Measurements from ENCODE around the gene CBY2.

CBY2 gene

DNA sequence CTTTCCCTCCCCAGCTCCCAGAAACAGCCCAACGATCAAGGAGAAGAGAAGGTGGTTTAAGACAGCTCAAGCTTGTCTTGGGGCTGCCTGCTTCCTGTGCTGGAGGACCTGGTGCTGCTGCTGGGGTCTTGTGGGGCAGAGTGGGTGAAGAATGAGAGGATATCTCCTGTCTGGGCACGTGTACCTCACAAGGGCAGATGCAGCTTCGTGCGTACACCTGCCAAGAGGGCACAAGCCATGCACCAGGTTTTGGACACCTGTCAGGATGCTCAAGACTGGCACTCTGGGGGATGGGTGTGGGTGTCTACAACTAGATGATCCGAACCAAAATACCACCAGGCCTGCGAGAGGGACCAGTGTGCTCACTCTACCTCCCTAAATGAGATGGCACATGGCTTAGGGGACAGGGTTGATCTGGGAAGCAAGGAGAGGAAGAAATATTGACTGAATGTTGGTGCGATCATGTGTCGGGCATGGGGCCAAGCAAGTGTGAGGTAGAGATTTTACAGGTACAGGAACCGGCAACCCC is 2.2 kb downstream of the CBY2 start:
- DNase-seq: no peak

DNA sequence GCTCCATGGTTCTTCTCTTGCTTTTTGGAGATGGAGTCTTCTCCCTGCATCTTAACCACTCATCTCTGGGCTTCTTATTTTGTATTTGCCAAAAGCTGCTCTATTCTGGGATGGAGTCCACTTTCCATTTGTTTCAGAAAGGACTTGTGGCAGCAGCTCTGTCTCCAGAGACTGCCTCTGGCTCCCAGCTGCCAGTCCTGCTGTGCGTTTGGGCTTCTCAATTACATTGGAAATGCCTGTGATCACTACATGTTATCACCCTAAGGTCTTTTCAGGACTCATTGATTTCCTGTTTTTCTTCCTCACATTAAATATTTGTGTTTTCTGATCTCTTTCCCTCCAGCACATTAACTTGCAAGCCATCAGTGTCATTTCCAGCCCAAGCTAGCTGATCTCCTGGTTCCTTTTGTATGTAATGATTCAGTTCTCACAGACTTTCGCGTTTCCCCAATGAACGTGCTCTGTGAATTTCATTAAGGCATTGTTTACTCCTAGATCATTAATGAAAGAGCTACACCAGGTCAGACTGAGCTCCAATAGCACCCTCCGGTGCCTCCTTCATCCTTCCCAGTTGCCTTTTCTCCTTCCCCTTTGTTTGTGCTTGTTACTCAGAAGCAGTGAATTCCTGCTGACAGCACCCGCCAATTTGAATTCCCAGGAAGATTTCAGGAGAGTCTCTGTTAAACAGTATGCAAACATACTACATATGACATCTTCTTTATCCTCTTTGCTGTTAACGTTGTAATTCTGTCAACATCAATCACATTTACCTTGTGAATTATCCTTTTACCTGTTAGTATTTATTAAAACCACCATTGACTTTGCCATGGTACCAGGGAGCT is 3.0 kb downstream of the CBY2 start:
- DNase-seq: no peak

DNA sequence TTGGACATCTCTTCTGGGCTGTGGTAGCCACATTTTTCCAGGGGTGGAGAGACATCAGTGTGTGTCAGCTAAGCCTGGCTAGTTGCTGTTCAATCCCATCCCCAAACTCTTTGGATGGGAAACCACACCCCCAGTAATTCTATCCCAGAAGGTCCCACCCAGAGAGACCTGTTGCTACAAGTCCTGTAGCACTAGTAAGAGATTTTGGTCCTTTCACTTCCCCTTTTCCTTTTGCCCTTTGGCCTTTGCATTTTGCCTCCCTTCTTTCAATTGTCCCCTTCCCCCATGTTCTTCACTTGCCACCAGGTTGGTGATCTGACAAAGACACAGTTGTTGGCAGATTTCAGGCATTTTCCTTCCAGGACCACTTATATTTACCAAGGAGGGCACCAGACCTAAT is 3.8 kb downstream of the CBY2 start:
- DNase-seq: no peak

DNA sequence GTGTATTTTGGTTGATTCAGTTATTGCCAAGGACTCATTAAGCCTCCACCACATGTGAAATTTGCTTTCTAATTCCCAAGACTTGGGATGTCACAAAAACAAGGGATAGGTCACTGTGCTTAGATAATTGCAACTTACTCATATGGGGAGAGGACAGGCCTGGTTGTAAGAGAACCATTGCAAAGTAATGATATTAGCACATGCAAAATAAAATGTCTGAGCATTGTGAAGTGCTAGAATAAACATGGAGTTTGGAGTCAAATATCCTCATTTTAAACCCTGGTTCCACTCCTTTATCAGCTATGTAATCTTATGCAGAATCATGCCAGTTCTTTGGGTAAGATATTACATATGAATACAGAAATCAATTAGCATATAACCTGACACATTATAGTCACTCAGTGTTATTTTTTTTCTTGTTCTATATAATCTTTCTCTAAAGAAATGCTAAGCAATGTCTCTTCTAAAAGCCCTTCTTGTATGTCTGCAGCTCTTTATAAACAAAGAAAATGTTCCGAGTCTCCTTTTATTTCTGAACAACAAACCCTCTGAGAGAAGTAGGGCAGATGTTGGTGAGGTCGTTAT is 5.5 kb downstream of the CBY2 start:
- no peak for DNase-seq

DNA sequence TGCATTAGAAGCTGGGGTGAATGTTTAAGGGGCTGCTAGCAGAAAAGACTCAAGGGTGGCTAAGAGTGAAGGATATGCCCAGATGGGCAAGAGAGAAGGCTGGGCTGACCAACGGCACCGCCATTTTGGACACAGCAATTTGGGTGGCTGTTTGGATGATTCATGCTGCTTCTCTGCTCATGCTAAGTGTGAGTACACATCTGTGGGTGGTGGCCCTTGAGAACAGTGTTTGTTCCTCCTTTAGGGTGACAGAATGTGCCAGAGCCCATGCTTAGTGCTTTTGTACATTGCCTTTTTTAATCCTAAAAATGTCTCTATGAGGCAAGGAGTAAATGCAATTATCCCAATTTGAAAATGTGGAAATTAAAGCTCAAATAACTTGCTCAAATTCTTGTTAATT is 9.8 kb downstream of the CBY2 start:
- no peak for DNase-seq

DNA sequence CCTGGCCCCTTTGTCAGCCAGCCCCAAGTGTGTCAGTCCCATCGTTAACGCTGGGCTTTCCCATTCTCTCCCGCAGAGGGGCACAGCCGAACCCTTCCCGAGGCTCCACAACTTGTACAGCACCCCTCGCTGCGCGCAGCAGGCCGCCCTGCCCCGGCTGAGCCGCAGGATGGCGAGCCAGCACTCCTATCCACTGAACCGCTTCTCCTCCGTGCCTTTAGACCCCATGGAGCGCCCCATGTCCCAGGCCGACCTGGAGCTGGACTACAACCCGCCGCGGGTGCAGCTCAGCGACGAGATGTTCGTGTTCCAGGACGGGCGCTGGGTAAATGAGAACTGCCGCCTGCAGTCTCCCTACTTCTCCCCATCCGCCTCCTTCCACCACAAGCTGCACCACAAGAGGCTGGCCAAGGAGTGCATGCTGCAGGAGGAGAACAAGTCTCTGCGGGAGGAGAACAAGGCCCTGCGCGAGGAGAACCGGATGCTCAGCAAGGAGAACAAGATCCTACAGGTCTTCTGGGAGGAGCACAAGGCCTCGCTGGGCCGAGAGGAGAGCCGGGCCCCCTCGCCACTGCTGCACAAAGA is 11.1 kb downstream of the CBY2 start:
- DNase-seq: no peak

DNA sequence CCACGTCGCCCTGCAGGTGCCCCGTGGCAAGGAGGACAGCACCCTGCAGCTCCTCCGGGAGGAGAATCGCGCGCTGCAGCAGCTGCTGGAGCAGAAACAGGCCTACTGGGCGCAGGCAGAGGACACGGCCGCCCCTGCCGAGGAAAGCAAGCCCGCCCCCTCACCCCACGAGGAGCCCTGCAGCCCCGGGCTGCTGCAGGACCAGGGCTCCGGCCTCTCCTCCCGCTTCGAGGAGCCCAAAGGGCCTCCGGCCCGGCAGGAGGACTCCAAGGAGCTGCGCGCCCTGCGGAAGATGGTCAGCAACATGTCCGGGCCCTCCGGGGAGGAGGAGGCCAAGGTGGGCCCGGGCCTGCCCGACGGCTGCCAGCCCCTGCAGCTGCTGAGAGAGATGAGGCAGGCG is 11.6 kb downstream of the CBY2 start:
- DNase-seq: no peak

DNA sequence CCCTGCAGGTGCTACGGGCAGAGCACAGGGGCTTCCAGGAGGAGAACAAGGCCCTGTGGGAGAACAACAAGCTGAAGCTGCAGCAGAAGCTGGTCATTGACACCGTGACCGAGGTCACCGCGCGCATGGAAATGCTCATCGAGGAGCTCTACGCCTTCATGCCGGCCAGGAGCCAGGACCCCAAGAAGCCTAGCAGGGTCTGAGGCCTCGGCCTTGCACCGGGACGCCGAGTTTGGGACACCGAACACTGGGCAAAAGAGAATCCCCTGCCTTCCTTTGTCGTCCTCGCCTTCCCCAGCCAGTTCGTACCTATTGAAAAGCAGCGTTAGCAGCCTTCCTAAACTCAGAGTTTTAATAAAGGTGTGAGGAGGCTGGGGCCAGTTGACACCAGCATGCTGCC is 12.1 kb downstream of the CBY2 start:
- no peak for DNase-seq

DNA sequence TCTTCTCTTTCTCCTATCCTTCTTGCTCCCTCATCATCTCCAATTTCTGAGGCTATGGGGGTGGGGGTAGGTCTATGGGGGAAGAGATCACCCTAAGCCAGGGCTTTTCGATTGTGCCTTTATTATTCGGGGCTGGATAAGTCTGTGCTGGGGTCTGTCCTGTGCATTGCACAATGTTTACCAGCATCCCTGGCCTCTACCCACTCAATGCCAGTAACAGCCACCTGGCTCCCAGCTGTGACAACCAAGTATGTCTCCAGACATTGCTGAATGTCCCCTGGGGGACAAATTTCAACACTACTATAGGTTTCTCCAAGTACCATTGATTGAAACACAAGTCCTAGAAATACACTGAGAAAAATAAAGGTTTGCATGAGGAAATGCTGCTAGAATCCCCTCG is 13.2 kb downstream of the CBY2 start:
- DNase-seq: no peak

DNA sequence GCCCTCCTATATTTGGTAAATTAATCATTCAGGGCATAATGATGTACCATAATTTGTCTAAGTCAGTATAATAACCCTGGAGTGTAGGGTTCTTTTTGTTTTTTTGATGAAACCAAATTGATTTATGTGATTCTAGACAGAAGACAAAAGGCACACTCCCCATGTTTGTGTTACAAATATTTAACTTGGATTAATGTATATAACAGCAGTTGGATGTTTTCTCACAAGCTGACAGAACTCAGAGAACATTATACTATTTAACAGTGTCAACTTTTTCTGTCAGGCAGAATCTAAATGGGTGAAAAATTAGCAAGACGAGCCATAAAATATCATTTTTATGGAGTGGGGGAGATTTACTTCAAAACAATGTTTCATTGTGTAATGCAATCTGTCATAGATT is 15.2 kb downstream of the CBY2 start:
- DNase-seq: no peak

DNA sequence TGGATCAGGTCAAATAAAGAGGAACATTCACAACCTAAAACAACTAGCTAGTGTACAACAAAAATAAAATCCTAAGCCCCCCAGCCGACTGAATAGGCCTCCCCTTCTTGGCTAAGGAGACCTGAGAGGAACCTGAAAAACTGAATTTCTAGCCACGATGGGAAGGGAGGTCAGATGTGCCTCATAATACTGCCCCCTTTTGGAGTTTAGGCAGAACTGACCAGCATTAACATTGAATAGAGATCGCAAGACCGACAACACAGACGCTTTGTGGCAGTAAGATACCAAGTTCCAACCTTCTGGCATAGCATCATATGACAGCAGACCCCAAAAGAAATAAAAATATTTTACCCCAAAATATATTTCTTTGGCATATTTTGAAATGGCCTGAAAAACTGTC is 15.9 kb downstream of the CBY2 start:
- DNase-seq: peak; percentile 41

DNA sequence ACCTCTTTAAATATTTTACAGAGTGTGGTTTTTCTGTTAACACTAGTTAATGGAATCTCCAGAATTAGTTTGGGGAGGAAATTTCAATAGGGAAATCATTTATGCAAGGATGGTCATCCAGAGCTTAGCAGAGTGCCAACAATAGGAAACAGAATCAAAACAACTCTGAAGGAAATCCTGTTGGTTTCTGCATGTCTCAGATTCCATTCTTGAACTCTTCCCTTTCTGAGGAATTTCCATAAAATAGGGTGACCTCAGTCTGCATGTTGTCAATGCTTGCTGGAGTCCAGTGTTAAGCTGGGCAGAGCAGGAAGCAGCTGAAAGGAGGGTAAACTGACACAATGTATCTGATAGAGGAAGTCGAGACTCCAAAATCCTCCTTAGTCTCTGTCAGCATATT is 16.9 kb downstream of the CBY2 start:
- no peak for DNase-seq

DNA sequence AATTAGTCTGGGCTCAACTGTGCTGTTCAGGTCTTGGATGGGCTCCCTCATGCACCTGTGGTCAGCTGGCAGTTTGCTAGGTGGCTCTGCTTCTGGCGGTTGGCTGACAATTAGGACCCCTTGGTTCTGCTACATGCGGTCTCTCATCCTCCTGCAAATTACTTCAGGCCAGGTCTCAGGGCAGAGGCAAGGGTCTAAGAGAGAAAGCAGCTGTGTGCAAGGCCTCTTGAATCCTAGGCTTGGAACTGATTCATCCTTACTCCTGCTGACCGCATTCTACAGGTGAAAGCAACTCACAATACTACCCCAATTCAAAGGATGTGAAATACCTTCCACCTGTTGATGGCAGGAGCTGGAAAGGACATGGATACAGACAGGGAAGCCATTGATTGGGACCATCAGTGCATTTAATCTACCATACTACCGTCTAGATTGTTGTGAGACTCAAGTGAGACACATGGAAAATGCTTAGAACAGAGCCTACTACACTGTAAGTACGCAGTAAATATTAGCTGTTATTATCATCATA is 19.1 kb downstream of the CBY2 start:
- DNase-seq: no peak

DNA sequence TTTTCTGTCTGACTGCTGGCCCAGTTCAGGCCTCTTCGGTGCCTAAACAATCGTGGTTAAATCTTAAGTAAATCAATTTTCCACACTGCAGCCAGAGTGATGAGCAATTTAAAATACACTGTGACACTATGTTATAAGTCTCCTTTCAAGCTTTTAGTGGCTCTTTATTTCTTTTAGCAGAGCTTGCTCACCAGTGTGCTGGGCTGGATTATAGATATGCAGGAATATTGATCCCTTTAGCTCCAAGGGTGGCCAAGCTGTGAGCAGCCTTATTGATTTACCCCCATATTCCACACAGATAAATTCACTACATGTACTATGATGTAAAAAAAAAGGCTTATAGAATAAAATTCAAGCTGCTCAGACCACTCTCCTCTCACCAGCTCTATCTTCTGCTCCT is 21.7 kb downstream of the CBY2 start:
- DNase-seq: no peak

DNA sequence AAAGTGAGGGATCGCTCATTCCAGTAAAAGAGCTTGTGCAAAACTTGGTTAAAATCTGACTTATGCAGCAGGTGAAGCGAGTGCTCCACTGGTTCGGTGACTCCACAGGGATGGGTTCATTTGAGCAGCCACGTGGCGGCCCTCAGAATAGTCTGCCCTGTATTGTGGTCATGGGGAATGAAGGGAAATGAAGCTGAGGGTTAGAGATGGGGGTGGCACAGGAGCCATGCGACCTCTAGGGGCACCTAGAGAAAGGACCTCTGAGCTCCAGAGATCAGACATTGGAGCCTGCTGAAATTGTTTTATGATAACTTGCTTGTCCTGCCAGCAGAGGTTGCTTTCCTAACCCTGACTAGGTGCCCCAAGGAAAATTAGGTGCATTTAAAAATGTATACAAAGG is 26.6 kb downstream of the CBY2 start:
- DNase-seq: peak; percentile 19

DNA sequence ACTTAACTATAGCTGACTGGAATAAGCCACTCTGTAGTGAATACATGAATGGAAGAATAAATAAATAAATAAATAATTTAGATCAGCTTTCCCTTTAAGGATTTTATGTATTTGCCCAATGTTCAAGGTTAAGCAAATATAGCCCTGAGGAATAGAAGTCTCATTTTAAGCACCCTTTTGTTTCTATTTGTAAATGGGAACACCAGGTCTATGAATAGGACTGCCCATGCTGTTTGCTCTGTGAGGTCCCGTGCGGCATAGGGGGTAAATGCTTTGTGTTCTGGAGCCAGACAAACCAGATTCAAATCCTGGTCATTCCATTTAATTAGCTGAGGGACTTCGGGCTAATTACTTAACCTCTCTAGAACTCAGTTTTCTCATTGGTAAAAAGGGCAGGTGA is 29.3 kb downstream of the CBY2 start:
- no peak for DNase-seq

DNA sequence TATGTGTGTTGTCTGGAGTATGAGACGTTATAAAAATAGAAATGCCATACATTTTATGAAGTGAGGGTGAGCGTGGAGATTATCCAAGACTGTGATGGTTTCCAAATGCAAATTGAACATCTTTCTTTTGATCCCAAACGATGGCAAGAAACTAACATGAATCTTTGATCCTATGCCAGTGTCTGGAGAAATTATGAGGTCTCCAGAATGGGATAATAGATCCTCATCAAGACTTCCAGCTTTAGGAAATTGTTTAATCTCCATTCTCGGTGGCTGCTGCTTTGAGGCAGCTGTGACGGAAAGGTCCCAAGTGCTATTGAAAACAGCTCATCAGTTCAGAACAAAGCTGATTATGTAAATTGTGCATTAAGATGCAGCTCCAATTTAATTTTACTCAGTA is 30.8 kb downstream of the CBY2 start:
- no peak for DNase-seq

DNA sequence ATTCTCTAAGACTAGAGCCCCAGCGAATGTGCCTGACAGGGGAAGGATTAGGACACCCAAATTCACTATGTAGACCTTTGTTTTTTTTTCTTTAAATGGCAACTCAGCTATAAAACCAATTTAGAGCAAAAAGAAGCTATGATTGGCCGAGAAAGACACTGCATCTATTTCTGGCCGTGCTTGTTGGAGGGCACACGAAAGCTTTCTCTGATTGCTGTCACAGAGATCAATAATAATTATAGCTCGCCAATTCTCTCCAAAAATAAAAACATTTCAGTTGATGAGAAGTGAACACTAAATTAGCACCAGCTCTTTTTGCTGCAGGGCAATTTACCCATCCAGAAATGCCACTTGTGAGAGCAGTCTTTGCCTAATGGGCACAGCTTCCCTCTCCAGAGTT is 31.2 kb downstream of the CBY2 start:
- no peak for DNase-seq

DNA sequence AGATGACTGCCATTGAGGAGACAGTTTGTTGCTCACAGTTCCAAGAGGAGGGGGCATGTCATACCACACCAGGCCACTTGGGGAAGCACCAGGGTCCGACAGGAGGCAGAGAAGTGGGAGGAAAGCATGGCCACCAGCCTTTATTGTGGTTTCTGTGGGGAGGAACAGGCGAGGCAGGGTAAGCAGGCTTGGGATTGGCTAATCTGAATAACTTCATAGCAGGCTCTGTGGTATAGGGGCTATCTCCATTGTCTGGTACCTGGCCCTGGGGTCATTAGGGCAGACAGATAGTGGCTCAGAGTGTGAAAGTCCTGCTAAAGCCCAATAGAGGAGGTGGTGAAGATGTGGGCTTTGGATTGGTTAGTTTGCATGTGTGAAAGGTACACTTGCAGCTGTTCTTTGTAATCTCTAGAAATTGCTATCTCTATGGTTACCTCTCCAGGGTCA is 35.5 kb downstream of the CBY2 start:
- DNase-seq: peak; percentile 24

DNA sequence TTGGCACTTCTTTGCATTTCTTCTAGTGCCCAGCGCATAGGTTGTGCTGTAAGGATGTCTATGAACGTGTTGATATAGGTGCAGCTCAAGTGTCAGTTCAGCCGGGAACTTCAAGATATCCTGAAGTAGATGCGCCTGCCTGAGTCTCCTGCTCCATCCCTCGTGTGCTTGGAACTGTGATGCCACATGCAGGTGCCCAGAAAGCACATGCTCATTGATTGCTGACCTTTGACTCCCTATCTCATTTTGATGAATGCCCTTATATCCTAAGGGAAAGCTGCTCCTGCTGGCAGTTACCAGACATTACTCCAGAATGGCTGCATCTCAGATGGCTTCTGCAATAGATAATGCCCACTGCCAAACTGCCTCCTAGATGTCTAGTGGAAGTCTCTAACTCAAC is 40.9 kb downstream of the CBY2 start:
- no peak for DNase-seq

DNA sequence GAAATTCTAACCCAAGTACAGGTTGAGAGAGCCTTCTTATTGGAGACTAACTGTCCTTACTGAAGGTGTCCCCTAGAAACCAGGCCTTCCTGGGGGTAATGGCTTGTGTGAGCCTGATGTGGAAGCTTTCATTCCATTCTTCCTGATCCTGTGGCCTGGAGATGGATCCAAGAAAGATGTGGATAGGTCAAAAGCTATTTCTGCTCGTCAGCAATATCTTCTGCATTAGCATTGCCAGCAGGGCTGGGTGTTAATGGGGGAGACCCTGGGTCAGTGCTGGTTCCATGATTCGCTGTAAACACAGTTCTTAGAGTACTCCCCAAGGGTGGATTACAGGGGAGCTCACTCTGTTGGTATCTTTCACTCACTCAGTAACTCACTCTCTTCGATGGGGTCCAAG is 42.9 kb downstream of the CBY2 start:
- no peak for DNase-seq

DNA sequence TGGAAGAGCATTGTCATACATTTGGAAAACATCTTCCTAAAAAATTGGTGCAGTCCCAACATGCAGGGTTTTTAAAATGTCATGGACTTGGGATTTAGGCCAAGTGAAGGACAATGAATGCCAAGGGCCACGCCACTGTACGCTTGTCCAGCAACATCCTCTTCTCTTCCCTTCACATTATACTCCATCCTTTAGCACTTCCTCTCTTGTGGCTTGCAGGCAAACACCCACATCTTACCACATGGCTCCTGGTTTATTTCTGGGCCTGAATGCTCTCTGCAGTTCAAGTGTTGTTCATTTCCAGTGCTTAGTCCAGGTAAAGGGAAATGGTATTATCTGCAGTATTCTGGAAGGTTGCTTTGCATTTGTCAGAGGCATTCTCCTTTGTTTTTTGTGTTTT is 45.0 kb downstream of the CBY2 start:
- no peak for DNase-seq

DNA sequence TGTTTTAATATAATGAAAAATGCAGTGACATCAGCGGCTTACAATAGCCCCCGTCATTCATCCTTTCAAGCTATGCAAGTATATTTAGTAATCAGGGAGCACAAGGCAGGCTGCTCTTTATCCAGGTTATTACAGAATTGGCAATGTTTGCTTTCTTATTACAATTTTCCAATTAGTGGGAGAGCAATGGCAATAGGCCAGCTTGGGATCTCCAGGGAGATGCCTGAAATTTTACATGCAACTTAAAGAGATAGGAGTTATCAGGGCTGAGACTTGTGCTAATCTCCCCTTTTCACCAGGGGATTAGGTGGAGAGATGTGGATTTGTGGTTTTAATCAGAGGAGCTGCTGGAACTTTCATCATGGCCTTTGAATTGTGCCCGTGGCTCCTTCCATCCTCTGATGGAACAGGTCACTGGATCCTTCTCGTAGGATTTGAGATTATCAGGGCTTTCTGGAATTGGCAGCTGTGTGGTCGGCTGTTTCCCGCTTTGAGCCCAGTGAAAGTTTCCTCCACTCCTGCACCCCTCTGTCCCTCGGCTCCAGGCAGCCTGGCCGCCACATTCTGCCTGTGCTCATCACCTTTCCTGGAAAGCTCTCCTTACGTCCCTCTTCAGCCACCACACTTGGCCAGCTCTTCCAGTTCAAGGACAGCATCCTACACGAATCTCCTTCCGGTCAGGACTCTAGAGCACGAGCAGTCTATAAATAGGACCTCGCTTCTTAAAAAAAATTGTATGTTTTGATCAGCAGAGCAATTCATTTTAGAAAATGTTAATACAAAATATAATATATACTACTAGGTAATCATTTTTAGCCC is 47.0 kb downstream of the CBY2 start:
- DNase-seq: no peak

All from activated CD4-positive, alpha-beta T cell treated with anti-CD3 and anti-CD28 coated beads, Interleukin-2, Interleukin-6, amounts not matched to agents 100 ng/mL and 50 ng/mL, durations not matched to agents 16 hours and 8 hours (primary cell).